ENCODE measurements around the gene DPP6. TPM values are rescaled to one million over a fixed set of nuclear protein-coding genes. Genes with fewer than 3 reads are reported as not detected.
A peak's percentile ranks its signal among the peaks of the same experiment; 100 is the strongest.

Gene DPP6
- total RNA-seq, 1 donor from 2014 or later, result 0.48 TPM

GRCh38 chr7:154200241-154200640 lies 148.0 kb downstream of the DPP6 start:
- Mint-ChIP-seq H3K27me3 (ENCODE audit: low read depth, unreplicated experiment) (peaks cover 3% of the 10 kb centered on the region), H3K9me3 (ENCODE audit: unreplicated experiment) (peaks cover 4% of the 10 kb centered on the region), H3K4me1 (ENCODE audit: low read depth, unreplicated experiment) (peaks cover 23% of the 10 kb centered on the region), H3K4me3 (ENCODE audit: unreplicated experiment) (no peak overlapping the region), H3K27ac (ENCODE audit: unreplicated experiment) (no peak overlapping the region), H3K36me3 (ENCODE audit: low read depth, unreplicated experiment) (no peaks in the 10 kb centered on the region)
- DNase-seq (ENCODE audit: low read depth) (no peak), FAIRE-seq (no peak)
- no peak overlapping the region for H3K27ac ChIP-seq (ENCODE audit: low read depth, low read length)
- no peak overlapping the region for H2AFZ ChIP-seq (ENCODE audit: low read depth, low read length)
- H3K36me3 ChIP-seq (ENCODE audit: insufficient read depth, low read length), result no peaks in the 10 kb centered on the region
- no peaks in the 10 kb centered on the region for H3K4me1 ChIP-seq (ENCODE audit: insufficient read depth, low read length)
- TF ChIP-seq CTCF (IDR thresholded peaks at IDR 0.05; ENCODE audit: insufficient read depth, low read depth, low read length) (no peak), EZH2 (IDR thresholded peaks at IDR 0.05; ENCODE audit: insufficient read depth, low read length) (no peak)
- no peak overlapping the region for H3K4me2 ChIP-seq (ENCODE audit: low read length)
- no peak overlapping the region for H3K9ac ChIP-seq (ENCODE audit: low read length)
- peaks cover 16% of the 10 kb centered on the region for H3K9me3 ChIP-seq (ENCODE audit: insufficient read depth, low read depth, low read length)
- no peaks in the 10 kb centered on the region for H3K27me3 ChIP-seq (ENCODE audit: insufficient read depth, low read length)
- H3K4me3 ChIP-seq (ENCODE audit: insufficient read depth, low read depth, low read length), result no peak overlapping the region
- H4K20me1 ChIP-seq (ENCODE audit: insufficient read depth, low read length), result no peaks in the 10 kb centered on the region
- H3K79me2 ChIP-seq (ENCODE audit: insufficient read depth, low read length), result no peaks in the 10 kb centered on the region

DNA sequence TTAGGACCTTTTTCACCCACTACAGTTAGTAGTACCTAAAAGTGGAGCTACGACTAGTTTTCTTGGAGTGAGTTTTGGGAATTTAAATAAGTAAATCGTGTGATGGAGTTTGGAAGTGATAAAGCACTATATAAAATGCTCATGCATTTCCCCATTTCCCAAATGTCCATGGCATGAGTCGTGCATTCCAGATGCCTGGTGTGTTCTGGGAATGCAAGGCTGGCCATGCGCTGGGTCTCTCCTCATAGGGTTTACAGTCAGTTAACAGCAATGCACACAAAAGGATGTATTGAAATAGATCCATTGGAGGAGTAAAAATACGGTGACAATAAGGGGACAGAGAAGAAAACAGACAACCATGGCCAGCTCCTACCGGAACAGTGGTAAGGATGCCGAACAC lies 149.8 kb downstream of the DPP6 start:
- TF ChIP-seq CTCF (IDR thresholded peaks at IDR 0.05; ENCODE audit: insufficient read depth, low read depth, low read length), result no peak
- TF ChIP-seq EZH2 (IDR thresholded peaks at IDR 0.05; ENCODE audit: insufficient read depth, low read length), result no peak
- Histone ChIP-seq H3K4me2 (ENCODE audit: low read length) (no peak overlapping the region), H3K9me3 (ENCODE audit: insufficient read depth, low read depth, low read length) (peaks cover 6% of the 10 kb centered on the region), H3K9ac (ENCODE audit: low read length) (no peak overlapping the region), H3K27ac (ENCODE audit: low read depth, low read length) (no peak overlapping the region), H3K79me2 (ENCODE audit: insufficient read depth, low read length) (no peaks in the 10 kb centered on the region), H3K4me3 (ENCODE audit: insufficient read depth, low read depth, low read length) (no peak overlapping the region), H4K20me1 (ENCODE audit: insufficient read depth, low read length) (no peaks in the 10 kb centered on the region), H2AFZ (ENCODE audit: low read depth, low read length) (no peak overlapping the region), H3K27me3 (ENCODE audit: insufficient read depth, low read length) (no peaks in the 10 kb centered on the region), H3K4me1 (ENCODE audit: insufficient read depth, low read length) (no peaks in the 10 kb centered on the region), H3K36me3 (ENCODE audit: insufficient read depth, low read length) (no peaks in the 10 kb centered on the region)
- Mint-ChIP-seq H3K9me3 (ENCODE audit: unreplicated experiment) (peaks cover 7% of the 10 kb centered on the region), H3K27me3 (ENCODE audit: low read depth, unreplicated experiment) (peaks cover 2% of the 10 kb centered on the region), H3K36me3 (ENCODE audit: low read depth, unreplicated experiment) (no peaks in the 10 kb centered on the region), H3K4me1 (ENCODE audit: low read depth, unreplicated experiment) (peaks cover 23% of the 10 kb centered on the region), H3K27ac (ENCODE audit: unreplicated experiment) (peak overlapping the region; percentile 96), H3K4me3 (ENCODE audit: unreplicated experiment) (peak overlapping the region; percentile 45)
- no peak for DNase-seq (ENCODE audit: low read depth)
- FAIRE-seq, result no peak

DNA sequence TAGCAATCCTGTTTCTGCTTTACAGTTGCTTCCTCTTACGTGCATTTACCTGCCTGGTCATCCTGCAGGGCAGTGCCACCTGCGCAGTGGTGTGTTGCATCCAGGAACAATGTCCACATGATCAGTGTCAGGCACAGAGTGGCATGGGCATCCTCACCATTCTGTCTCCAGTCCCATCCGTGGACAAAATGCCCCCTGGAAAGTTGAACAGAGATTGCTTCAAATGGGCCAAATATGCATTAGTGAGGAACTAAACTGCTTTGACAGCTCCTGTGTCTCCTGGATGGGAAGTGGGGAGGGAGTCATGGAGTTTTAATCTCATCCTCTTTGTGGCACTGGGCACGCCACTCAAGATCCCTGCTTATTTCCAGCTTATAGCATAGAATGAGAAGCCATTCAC lies 151.8 kb downstream of the DPP6 start:
- peaks cover 2% of the 10 kb centered on the region for H3K27me3 Mint-ChIP-seq (ENCODE audit: low read depth, unreplicated experiment)
- H3K4me2 ChIP-seq (ENCODE audit: low read length), result no peak overlapping the region
- peaks cover 6% of the 10 kb centered on the region for H3K9me3 ChIP-seq (ENCODE audit: insufficient read depth, low read depth, low read length)
- H3K79me2 ChIP-seq (ENCODE audit: insufficient read depth, low read length), result no peaks in the 10 kb centered on the region
- peaks cover 23% of the 10 kb centered on the region for H3K4me1 Mint-ChIP-seq (ENCODE audit: low read depth, unreplicated experiment)
- FAIRE-seq (no peak), DNase-seq (ENCODE audit: low read depth) (no peak)
- no peak overlapping the region for H2AFZ ChIP-seq (ENCODE audit: low read depth, low read length)
- no peaks in the 10 kb centered on the region for H3K27me3 ChIP-seq (ENCODE audit: insufficient read depth, low read length)
- TF ChIP-seq CTCF (IDR thresholded peaks at IDR 0.05; ENCODE audit: insufficient read depth, low read depth, low read length) (no peak), EZH2 (IDR thresholded peaks at IDR 0.05; ENCODE audit: insufficient read depth, low read length) (no peak)
- no peaks in the 10 kb centered on the region for H3K36me3 ChIP-seq (ENCODE audit: insufficient read depth, low read length)
- H3K4me3 ChIP-seq (ENCODE audit: insufficient read depth, low read depth, low read length), result no peak overlapping the region
- peaks cover 7% of the 10 kb centered on the region for H3K9me3 Mint-ChIP-seq (ENCODE audit: unreplicated experiment)
- H3K4me1 ChIP-seq (ENCODE audit: insufficient read depth, low read length), result no peaks in the 10 kb centered on the region
- no peaks in the 10 kb centered on the region for H3K36me3 Mint-ChIP-seq (ENCODE audit: low read depth, unreplicated experiment)
- no peak overlapping the region for H3K27ac Mint-ChIP-seq (ENCODE audit: unreplicated experiment)
- no peak overlapping the region for H3K9ac ChIP-seq (ENCODE audit: low read length)
- H4K20me1 ChIP-seq (ENCODE audit: insufficient read depth, low read length), result no peaks in the 10 kb centered on the region
- no peak overlapping the region for H3K4me3 Mint-ChIP-seq (ENCODE audit: unreplicated experiment)
- H3K27ac ChIP-seq (ENCODE audit: low read depth, low read length), result no peak overlapping the region
